ENCODE measurements around the gene EVL.
"Not testable (repeated sequence)": the region's sequence is repeated elsewhere in the genome, so short reads cannot be mapped to it uniquely, and the experiment has no call there.

Gene EVL

DNA sequence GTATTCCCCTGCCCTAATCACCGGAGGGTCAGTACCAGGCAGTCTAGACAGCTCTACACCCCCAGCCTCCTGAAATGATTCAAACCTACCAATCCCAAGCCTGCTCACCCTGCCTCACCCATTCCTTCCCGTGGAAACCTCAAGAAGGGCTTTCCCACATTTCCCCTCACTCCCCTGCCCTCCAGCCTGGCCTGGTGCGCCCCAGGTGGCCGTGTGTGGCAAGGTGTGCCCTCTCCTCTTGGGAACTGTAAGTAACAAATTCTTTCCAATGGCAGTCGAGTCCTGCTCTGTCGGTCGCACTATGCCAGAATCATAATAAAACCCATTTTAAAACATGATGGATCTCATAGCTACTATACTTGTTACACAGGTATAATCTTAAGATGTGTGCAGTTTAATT, 108.1 kb downstream of the EVL start:
- no peak for TF ChIP-seq TCF4 (CRISPR knock-in tag; IDR thresholded peaks at IDR 0.05; ENCODE audit: borderline replicate concordance)
- TF ChIP-seq TOX (CRISPR knock-in tag; IDR thresholded peaks at IDR 0.05; ENCODE audit: borderline replicate concordance), result no peak
- no peak for TF ChIP-seq ZC3H10 (CRISPR knock-in tag; IDR thresholded peaks at IDR 0.05)
- TF ChIP-seq SNAI2 (CRISPR knock-in tag; IDR thresholded peaks at IDR 0.05), result no peak
- no peak for TF ChIP-seq BACH2 (CRISPR knock-in tag; IDR thresholded peaks at IDR 0.05; ENCODE audit: borderline replicate concordance)
- no peak for TF ChIP-seq ZFP30 (CRISPR knock-in tag; IDR thresholded peaks at IDR 0.05)
- TF ChIP-seq ISL1 (CRISPR knock-in tag; IDR thresholded peaks at IDR 0.05), result no peak
- TF ChIP-seq OSR1 (CRISPR knock-in tag; IDR thresholded peaks at IDR 0.05), result no peak
- TF ChIP-seq, protein P1, sequence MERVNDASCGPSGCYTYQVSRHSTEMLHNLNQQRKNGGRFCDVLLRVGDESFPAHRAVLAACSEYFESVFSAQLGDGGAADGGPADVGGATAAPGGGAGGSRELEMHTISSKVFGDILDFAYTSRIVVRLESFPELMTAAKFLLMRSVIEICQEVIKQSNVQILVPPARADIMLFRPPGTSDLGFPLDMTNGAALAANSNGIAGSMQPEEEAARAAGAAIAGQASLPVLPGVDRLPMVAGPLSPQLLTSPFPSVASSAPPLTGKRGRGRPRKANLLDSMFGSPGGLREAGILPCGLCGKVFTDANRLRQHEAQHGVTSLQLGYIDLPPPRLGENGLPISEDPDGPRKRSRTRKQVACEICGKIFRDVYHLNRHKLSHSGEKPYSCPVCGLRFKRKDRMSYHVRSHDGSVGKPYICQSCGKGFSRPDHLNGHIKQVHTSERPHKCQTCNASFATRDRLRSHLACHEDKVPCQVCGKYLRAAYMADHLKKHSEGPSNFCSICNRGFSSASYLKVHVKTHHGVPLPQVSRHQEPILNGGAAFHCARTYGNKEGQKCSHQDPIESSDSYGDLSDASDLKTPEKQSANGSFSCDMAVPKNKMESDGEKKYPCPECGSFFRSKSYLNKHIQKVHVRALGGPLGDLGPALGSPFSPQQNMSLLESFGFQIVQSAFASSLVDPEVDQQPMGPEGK (CRISPR knock-in tag; IDR thresholded peaks at IDR 0.05; ENCODE audit: borderline replicate concordance), result no peak
- TF ChIP-seq CSRNP3 (CRISPR knock-in tag; IDR thresholded peaks at IDR 0.05), result no peak
- no peak for TF ChIP-seq CSDC2 (CRISPR knock-in tag; IDR thresholded peaks at IDR 0.05)
- no peak for TF ChIP-seq ZNF8 (CRISPR knock-in tag; IDR thresholded peaks at IDR 0.05)
- TF ChIP-seq RARB (CRISPR knock-in tag; IDR thresholded peaks at IDR 0.05), result no peak
- no peak for TF ChIP-seq ZNF70 (CRISPR knock-in tag; IDR thresholded peaks at IDR 0.05)
- TF ChIP-seq ZNF565 (CRISPR knock-in tag; conservative IDR thresholded peaks at IDR 0.05; ENCODE audit: low read depth), result no peak
- TF ChIP-seq ESRRG (CRISPR knock-in tag; IDR thresholded peaks at IDR 0.05), result no peak
- no peak for ATAC-seq

GRCh38 chr14:100176811-100177327, 111.6 kb downstream of the EVL start:
- TF ChIP-seq BACH2 (CRISPR knock-in tag; IDR thresholded peaks at IDR 0.05; ENCODE audit: borderline replicate concordance), result no peak
- no peak for ATAC-seq

GRCh38 chr14:100178691-100179090, 113.5 kb downstream of the EVL start:
- no peak for ATAC-seq
- no peak for TF ChIP-seq OSR1 (CRISPR knock-in tag; IDR thresholded peaks at IDR 0.05)
- no peak for TF ChIP-seq ZFP30 (CRISPR knock-in tag; IDR thresholded peaks at IDR 0.05)
- TF ChIP-seq ARNTL (CRISPR knock-in tag; IDR thresholded peaks at IDR 0.05; ENCODE audit: borderline replicate concordance, low read depth), result no peak
- TF ChIP-seq, protein P2, sequence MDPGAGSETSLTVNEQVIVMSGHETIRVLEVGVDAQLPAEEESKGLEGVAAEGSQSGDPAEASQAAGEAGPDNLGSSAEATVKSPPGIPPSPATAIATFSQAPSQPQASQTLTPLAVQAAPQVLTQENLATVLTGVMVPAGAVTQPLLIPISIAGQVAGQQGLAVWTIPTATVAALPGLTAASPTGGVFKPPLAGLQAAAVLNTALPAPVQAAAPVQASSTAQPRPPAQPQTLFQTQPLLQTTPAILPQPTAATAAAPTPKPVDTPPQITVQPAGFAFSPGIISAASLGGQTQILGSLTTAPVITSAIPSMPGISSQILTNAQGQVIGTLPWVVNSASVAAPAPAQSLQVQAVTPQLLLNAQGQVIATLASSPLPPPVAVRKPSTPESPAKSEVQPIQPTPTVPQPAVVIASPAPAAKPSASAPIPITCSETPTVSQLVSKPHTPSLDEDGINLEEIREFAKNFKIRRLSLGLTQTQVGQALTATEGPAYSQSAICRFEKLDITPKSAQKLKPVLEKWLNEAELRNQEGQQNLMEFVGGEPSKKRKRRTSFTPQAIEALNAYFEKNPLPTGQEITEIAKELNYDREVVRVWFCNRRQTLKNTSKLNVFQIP (CRISPR knock-in tag; IDR thresholded peaks at IDR 0.05; ENCODE audit: borderline replicate concordance, low read depth), result no peak
- no peak for TF ChIP-seq ZC3H10 (CRISPR knock-in tag; IDR thresholded peaks at IDR 0.05)
- no peak for TF ChIP-seq RARB (CRISPR knock-in tag; IDR thresholded peaks at IDR 0.05)
- TF ChIP-seq TCF4 (CRISPR knock-in tag; IDR thresholded peaks at IDR 0.05; ENCODE audit: borderline replicate concordance), result no peak
- no peak for TF ChIP-seq BACH2 (CRISPR knock-in tag; IDR thresholded peaks at IDR 0.05; ENCODE audit: borderline replicate concordance)
- no peak for TF ChIP-seq ZNF70 (CRISPR knock-in tag; IDR thresholded peaks at IDR 0.05)
- TF ChIP-seq, protein P1 (CRISPR knock-in tag; IDR thresholded peaks at IDR 0.05; ENCODE audit: borderline replicate concordance), result no peak
- TF ChIP-seq ZNF8 (CRISPR knock-in tag; IDR thresholded peaks at IDR 0.05), result no peak
- TF ChIP-seq PPARA (CRISPR knock-in tag; IDR thresholded peaks at IDR 0.05; ENCODE audit: borderline replicate concordance), result no peak

DNA sequence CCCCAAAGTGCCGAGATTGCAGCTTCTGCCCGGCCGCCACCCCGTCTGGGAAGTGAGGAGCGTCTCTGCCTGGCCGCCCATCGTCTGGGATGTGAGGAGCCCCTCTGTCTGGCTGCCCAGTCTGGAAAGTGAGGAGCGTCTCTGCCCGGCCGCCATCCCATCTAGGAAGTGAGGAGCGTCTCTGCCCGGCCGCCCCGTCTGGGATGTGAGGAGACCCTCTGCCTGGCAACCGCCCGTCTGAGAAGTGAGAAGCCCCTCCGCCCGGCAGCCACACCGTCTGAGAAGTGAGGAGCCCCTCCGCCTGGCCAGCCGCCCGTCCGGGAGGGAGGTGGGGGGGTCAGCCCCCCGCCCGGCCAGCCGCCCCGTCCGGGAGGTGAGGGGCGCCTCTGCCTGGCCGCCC, 115.4 kb downstream of the EVL start:
- ATAC-seq, result not testable (repeated sequence)

DNA sequence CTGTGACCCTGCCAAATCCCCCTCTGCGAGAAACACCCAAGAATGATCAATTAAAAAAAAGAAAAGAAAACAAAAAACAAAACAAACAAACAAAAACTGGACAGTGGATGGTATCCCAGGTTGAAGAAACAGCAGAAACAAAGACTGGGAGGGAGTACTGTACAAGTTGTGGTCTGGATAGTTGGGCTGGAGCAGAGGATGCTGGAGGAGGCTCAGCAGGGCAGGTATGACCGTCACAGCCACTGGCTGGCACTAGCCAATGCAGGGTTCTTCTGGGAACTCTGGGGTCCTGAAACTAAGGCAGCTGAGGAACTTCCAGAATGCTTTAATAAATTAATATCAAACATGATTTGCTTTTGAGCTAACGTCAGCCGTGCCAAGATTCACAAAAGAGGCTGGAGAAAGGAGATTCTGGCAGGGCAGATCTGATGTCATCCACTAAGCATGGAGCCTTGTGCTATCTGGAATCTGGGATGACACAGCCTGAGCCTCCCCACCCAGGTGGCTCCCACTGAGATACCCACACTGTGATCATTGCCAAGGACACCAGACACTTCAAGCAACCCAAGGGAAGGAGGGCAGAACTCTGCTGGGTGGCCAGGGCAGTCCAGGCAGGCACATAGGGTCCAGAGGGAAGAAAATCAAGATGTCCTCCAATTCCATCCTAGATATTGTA, 116.8 kb downstream of the EVL start:
- peak; percentile 51; the same call in 2 of the 3 replicates for ATAC-seq

Measured in SK-N-SH treated with all-trans-retinoic acid at 6 μM for 48 hours (cell line).